IMR-90 (cell line): ENCODE measurements around the gene ENTPD7. TPM values are rescaled to one million over a fixed set of nuclear protein-coding genes. Genes with fewer than 3 reads are reported as not detected.

Source experiments
- ATAC-seq: fragments of 200-7000 bp; cut with Tn5 transposase; 2 replicates; pipeline ENCODE4 v1.9.1; 2020; ENCODE audit warnings: low read depth, mild to moderate bottlenecking, moderate library complexity
- BruUV-seq: library from RNA; stranded (reverse); fragments of 400-500 nt; replicated peaks from 2 replicates; lab custom pipeline; 2021; lab: Mats Ljungman, UMichigan
- CTCF ChIA-PET: fragments of 300-600 bp; formaldehyde crosslinking; extraction: SDS; loops from one replicate; lab custom pipeline; 2021; ENCODE audit warnings: antibody characterized with exemption; lab: Yijun Ruan, JAX
- POLR2A ChIA-PET: fragments of 300-600 bp; sonication (Branson Sonifier 250); formaldehyde crosslinking; loops from one replicate; lab custom pipeline; 2022; ENCODE audit warnings: antibody characterized with exemption; ENCODE audit not compliant: unreplicated experiment; lab: Charles Lee
- DNase-seq: peaks from one replicate; pipeline ENCODE4 v3.0.0; 2013
- H2AFZ ChIP-seq: replicated peaks from 2 replicates; pipeline ENCODE3; 2013; ENCODE audit warnings: low read length, mild to moderate bottlenecking; ENCODE audit not compliant: poor library complexity
- H2AK5ac ChIP-seq: 2 replicates; pipeline ENCODE4 v1.6.1; 2013; ENCODE audit warnings: low read depth, low read length, inconsistent platforms
- H2AK9ac ChIP-seq: replicated peaks from 2 replicates; pipeline ENCODE3; 2013; ENCODE audit warnings: mild to moderate bottlenecking, low read depth, low read length, moderate library complexity; ENCODE audit not compliant: poor library complexity
- H2BK120ac ChIP-seq: 2 replicates; pipeline ENCODE4 v1.6.1; 2013; ENCODE audit warnings: low read depth, low read length, inconsistent platforms
- H2BK15ac ChIP-seq: 3 replicates; pipeline ENCODE4 v1.6.1; 2013; ENCODE audit warnings: low read depth, low read length, inconsistent platforms
- H2BK20ac ChIP-seq: 2 replicates; pipeline ENCODE4 v1.6.1; 2013; ENCODE audit warnings: low read depth, mild to moderate bottlenecking, inconsistent platforms, low read length, moderate library complexity
- H2BK5ac ChIP-seq: 2 replicates; pipeline ENCODE4 v1.6.1; 2013; ENCODE audit warnings: mild to moderate bottlenecking, low read depth, low read length, inconsistent platforms; ENCODE audit not compliant: poor library complexity, severe bottlenecking
- H3K14ac ChIP-seq: replicated peaks from 2 replicates; pipeline ENCODE4 v1.6.1; 2013; ENCODE audit warnings: low read depth, low read length, inconsistent platforms
- H3K18ac ChIP-seq: 2 replicates; pipeline ENCODE4 v1.6.1; 2013; ENCODE audit warnings: low read depth, low read length, control low read depth
- H3K23ac ChIP-seq: 2 replicates; pipeline ENCODE4 v1.6.1; 2013; ENCODE audit warnings: low read depth, low read length, inconsistent platforms
- H3K27ac ChIP-seq: 2 replicates; pipeline ENCODE4 v1.5.1; 2013; ENCODE audit warnings: mild to moderate bottlenecking, control low read depth, low read length; ENCODE audit not compliant: insufficient read depth
- H3K27me3 ChIP-seq: 2 replicates; pipeline ENCODE4 v1.6.1; 2013; ENCODE audit warnings: low read length; ENCODE audit not compliant: control insufficient read depth, insufficient read depth
- H3K36me3 ChIP-seq: 2 replicates; pipeline ENCODE4 v1.6.1; 2013; ENCODE audit warnings: low read length, mixed read lengths; ENCODE audit not compliant: control insufficient read depth, insufficient read depth
- H3K4ac ChIP-seq: 2 replicates; pipeline ENCODE4 v1.6.1; 2013; ENCODE audit warnings: low read depth, low read length, inconsistent platforms
- H3K4me1 ChIP-seq: 2 replicates; pipeline ENCODE4 v1.6.1; 2013; ENCODE audit warnings: low read length, mixed read lengths; ENCODE audit not compliant: control insufficient read depth, insufficient read depth
- H3K4me2 ChIP-seq: 2 replicates; pipeline ENCODE4 v1.6.1; 2013; ENCODE audit warnings: low read depth, mild to moderate bottlenecking, control low read depth, low read length, moderate library complexity
- H3K4me3 ChIP-seq: 2 replicates; pipeline ENCODE4 v1.5.1; 2013; ENCODE audit warnings: low read depth, mild to moderate bottlenecking, control low read depth, low read length, moderate library complexity; ENCODE audit not compliant: insufficient read depth
- H3K56ac ChIP-seq: 2 replicates; pipeline ENCODE4 v1.6.1; 2013; ENCODE audit warnings: low read length, inconsistent platforms; ENCODE audit not compliant: insufficient read depth; ENCODE audit errors: extremely low read depth
- H3K79me1 ChIP-seq, 2 experiments: 2 replicates each; pipeline ENCODE4 v1.6.1; 2013; ENCODE audit warnings: low read length in 2 of 2, inconsistent platforms in 1 of 2, low read depth in 1 of 2
- H3K9ac ChIP-seq: 2 replicates; pipeline ENCODE4 v1.6.1; 2013; ENCODE audit warnings: low read depth, low read length, control low read depth
- H3K9me1 ChIP-seq: 2 replicates; pipeline ENCODE4 v1.6.1; 2013; ENCODE audit warnings: low read length, inconsistent platforms; ENCODE audit not compliant: insufficient read depth
- H3K9me3 ChIP-seq: 2 replicates; pipeline ENCODE4 v1.6.1; 2013; ENCODE audit warnings: low read length; ENCODE audit not compliant: control insufficient read depth, insufficient read depth
- H4K20me1 ChIP-seq: 2 replicates; pipeline ENCODE4 v1.6.1; 2013; ENCODE audit warnings: low read length, inconsistent platforms; ENCODE audit not compliant: insufficient read depth
- H4K5ac ChIP-seq: 2 replicates; pipeline ENCODE4 v1.6.1; 2013; ENCODE audit warnings: mild to moderate bottlenecking, low read depth, low read length, control low read depth
- H4K8ac ChIP-seq, 2 experiments: 2 replicates each; pipeline ENCODE4 v1.6.1; 2013; ENCODE audit warnings: low read depth in 2 of 2, low read length in 2 of 2, control low read depth in 1 of 2, inconsistent platforms in 1 of 2
- H4K91ac ChIP-seq: 2 replicates; pipeline ENCODE4 v1.6.1; 2013; ENCODE audit warnings: low read depth, low read length, inconsistent platforms; ENCODE audit not compliant: insufficient read depth
- BHLHE40 ChIP-seq: fragments of 150-350 bp; IDR thresholded peaks from 2 replicates; pipeline ENCODE4 v1.6.1; 2016; ENCODE audit warnings: mild to moderate bottlenecking, low read depth, low read length
- CEBPB ChIP-seq: IDR thresholded peaks from 2 replicates; pipeline ENCODE4 v1.6.1; 2012; ENCODE audit warnings: low read depth, low read length, improper control_type of control experiment
- CHD1 ChIP-seq: IDR thresholded peaks from 2 replicates; pipeline ENCODE4 v1.6.1; 2012; ENCODE audit warnings: low read depth, low read length, improper control_type of control experiment
- CTCF ChIP-seq: conservative IDR thresholded peaks from 2 replicates; pipeline ENCODE4 v1.5.1; 2012; ENCODE audit warnings: mild to moderate bottlenecking, low read depth, low read length, improper control_type of control experiment
- ELK1 ChIP-seq: fragments of 150-350 bp; IDR thresholded peaks from 2 replicates; pipeline ENCODE4 v1.6.1; 2016; ENCODE audit warnings: low read depth, mild to moderate bottlenecking, low read length, moderate library complexity, borderline replicate concordance
- FOS ChIP-seq: fragments of 150-350 bp; IDR thresholded peaks from 2 replicates; pipeline ENCODE4 v1.6.1; 2016; ENCODE audit warnings: low read depth, low read length
- MAFK ChIP-seq: IDR thresholded peaks from 2 replicates; pipeline ENCODE4 v1.6.1; 2012; ENCODE audit warnings: low read depth, low read length, improper control_type of control experiment
- MAZ ChIP-seq: IDR thresholded peaks from 2 replicates; pipeline ENCODE4 v1.6.1; 2012; ENCODE audit warnings: low read depth, mild to moderate bottlenecking, low read length, improper control_type of control experiment, moderate library complexity, borderline replicate concordance
- MXI1 ChIP-seq: IDR thresholded peaks from 2 replicates; pipeline ENCODE4 v1.6.1; 2012; ENCODE audit warnings: low read depth, mild to moderate bottlenecking, low read length, moderate library complexity, borderline replicate concordance
- NFE2L2 ChIP-seq: fragments of 150-350 bp; IDR thresholded peaks from 2 replicates; pipeline ENCODE4 v1.6.1; 2016; ENCODE audit warnings: low read depth, mild to moderate bottlenecking, low read length
- POLR2A ChIP-seq: IDR thresholded peaks from 2 replicates; pipeline ENCODE4 v1.6.1; 2012; ENCODE audit warnings: mild to moderate bottlenecking, low read depth, low read length
- RAD21 ChIP-seq: IDR thresholded peaks from 2 replicates; pipeline ENCODE4 v1.6.1; 2012; ENCODE audit warnings: low read length, improper control_type of control experiment
- RCOR1 ChIP-seq: IDR thresholded peaks from 2 replicates; pipeline ENCODE4 v1.6.1; 2012; ENCODE audit warnings: mild to moderate bottlenecking, low read length, improper control_type of control experiment; ENCODE audit not compliant: insufficient replicate concordance
- RFX5 ChIP-seq: IDR thresholded peaks from 2 replicates; pipeline ENCODE4 v1.8.0; 2012; ENCODE audit warnings: low read depth, mild to moderate bottlenecking, low read length, moderate library complexity
- SMC3 ChIP-seq: fragments of 150-350 bp; IDR thresholded peaks from 2 replicates; pipeline ENCODE4 v1.6.1; 2016; ENCODE audit warnings: low read depth, mild to moderate bottlenecking, antibody characterized with exemption, low read length, moderate library complexity
- USF2 ChIP-seq: fragments of 150-350 bp; IDR thresholded peaks from 2 replicates; pipeline ENCODE4 v1.6.1; 2017; ENCODE audit warnings: mild to moderate bottlenecking, antibody characterized with exemption, low read length, low read depth
- WGBS, 2 experiments: methylation state at CpG; one replicate each; pipeline versions ENCODE4 v1.1.5 to v1.1.7; 2013; ENCODE audit warnings: missing lambda C conversion rate in 2 of 2; ENCODE audit not compliant: insufficient read length in 1 of 2; ENCODE audit errors: extremely low coverage in 2 of 2; 5-methylcytosine and 5-hydroxymethylcytosine counted together
- dilution Hi-C: fragments of 300-500 bp; cut with HindIII; formaldehyde crosslinking; loops from one replicate; pipeline ENCODE4 v1.14.3; 2018; ENCODE audit warnings: low sequenced_read_pairs; ENCODE audit not compliant: unreplicated experiment
- in situ Hi-C: fragments of 300-500 bp; cut with MboI; formaldehyde crosslinking; loops from 3 replicates; pipeline ENCODE4 v1.14.3; 2019; ENCODE audit warnings: low sequenced_read_pairs, inconsistent platforms, mixed read lengths
- intact Hi-C: fragments of 100-400 bp; cut with micrococcal nuclease; formaldehyde crosslinking; loops from 2 replicates; pipeline ENCODE4 v1.10.0; 2022
- polyA plus RNA-seq, 3 experiments: library from polyadenylated mRNA; depleted of rRNA; stranded (reverse); fragments of >200 nt; gene quantifications; 2 replicates each; pipeline ENCODE4 v1.2.3, GENCODE V29; 2012; ENCODE audit warnings: low replicate concordance in 1 of 3
- total RNA-seq: library from RNA; depleted of rRNA; stranded (reverse); fragments of >200 nt; gene quantifications from 2 replicates; pipeline ENCODE4 v1.2.3, GENCODE V29; 2012

Gene ENTPD7
- total and polyA plus RNA-seq, 2 of the 4 experiments (the other 2 are of a cell fraction): 8.0 to 23.3 TPM

GRCh38 chr10:99610221-99610620 lies 49.1 kb upstream of the ENTPD7 start:
- no peak overlapping the region for H2BK120ac ChIP-seq
- H3K4me1 ChIP-seq: no peaks in the 10 kb centered on the region
- H3K9me3 ChIP-seq: no peaks in the 10 kb centered on the region
- no peaks in the 10 kb centered on the region for H4K20me1 ChIP-seq
- H2AK5ac ChIP-seq: no peak overlapping the region
- H4K91ac ChIP-seq: no peak overlapping the region
- no peak overlapping the region for H3K23ac ChIP-seq
- no peaks in the 10 kb centered on the region for H3K9me1 ChIP-seq
- H3K18ac ChIP-seq: no peak overlapping the region
- H2AFZ ChIP-seq: no peak overlapping the region
- no peak overlapping the region for H4K5ac ChIP-seq
- ATAC-seq (no peak), DNase-seq (no peak)
- H3K14ac ChIP-seq: no peak overlapping the region
- H2BK15ac ChIP-seq: no peak overlapping the region
- no TSS peak for BruUV-seq
- CTCF ChIA-PET: no interaction called here
- no peak for TF ChIP-seq CTCF
- no peak for TF ChIP-seq MXI1
- no peak for TF ChIP-seq RFX5
- no peak for TF ChIP-seq USF2
- TF ChIP-seq MAFK: no peak
- TF ChIP-seq POLR2A: no peak
- TF ChIP-seq SMC3: no peak
- no peak for TF ChIP-seq FOS
- no peak for TF ChIP-seq RCOR1
- no peak for TF ChIP-seq BHLHE40
- TF ChIP-seq CHD1: no peak
- no peak for TF ChIP-seq ELK1
- TF ChIP-seq MAZ: no peak
- TF ChIP-seq RAD21: no peak
- no peak for TF ChIP-seq CEBPB
- no peak for TF ChIP-seq NFE2L2
- H3K4me2 ChIP-seq: no peak overlapping the region
- in situ Hi-C loops (loop anchor here (5.0 kb wide), 2 partner anchors 178 to 218 kb away; partner anchors contain the start of gene GOT1), dilution Hi-C loops (no loop called here), intact Hi-C loops (no loop called here)
- POLR2A ChIA-PET: no interaction called here
- no peak overlapping the region for H2AK9ac ChIP-seq
- no peak overlapping the region for H2BK5ac ChIP-seq
- H3K27me3 ChIP-seq: no peaks in the 10 kb centered on the region
- H3K79me1 ChIP-seq: peaks cover 0 to 6% of the 10 kb centered on the region in 2 experiments; a peak in 2 of 4 replicates
- no peak overlapping the region for H2BK20ac ChIP-seq
- H3K4me3 ChIP-seq: no peak overlapping the region
- H3K36me3 ChIP-seq: peaks cover 26% of the 10 kb centered on the region
- H3K27ac ChIP-seq: no peak overlapping the region
- H3K9ac ChIP-seq: no peak overlapping the region
- H3K4ac ChIP-seq: no peak overlapping the region
- H3K56ac ChIP-seq: no peak overlapping the region
- no peak overlapping the region for H4K8ac ChIP-seq
- WGBS, 2 experiments: no CpG with 5 or more reads among the region's 3 CpGs
